ENCODE data around the gene USP6NL.
"Not testable (repeated sequence)": the region's sequence is repeated elsewhere in the genome, so short reads cannot be mapped to it uniquely, and the experiment has no call there.

The USP6NL gene

DNA sequence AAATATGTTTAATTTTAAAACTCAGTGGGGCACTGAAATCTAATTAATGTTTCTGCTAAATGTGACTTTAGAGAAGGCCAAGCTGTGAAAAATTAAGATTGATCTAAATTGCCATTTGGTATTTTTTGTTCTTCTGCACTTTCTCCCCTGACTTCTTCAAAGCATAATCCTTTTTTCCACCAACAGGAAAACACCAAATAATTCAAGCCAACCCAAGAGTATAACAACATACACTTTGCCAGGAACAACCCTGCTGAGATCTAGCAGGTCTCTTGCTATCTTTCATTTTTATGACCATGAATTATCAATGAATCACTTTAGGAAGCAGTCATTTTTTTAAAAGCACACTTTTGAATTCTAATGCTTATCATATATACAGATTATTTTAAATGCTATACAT is 100.1 kb downstream of the USP6NL start:
- no peak for DNase-seq

DNA sequence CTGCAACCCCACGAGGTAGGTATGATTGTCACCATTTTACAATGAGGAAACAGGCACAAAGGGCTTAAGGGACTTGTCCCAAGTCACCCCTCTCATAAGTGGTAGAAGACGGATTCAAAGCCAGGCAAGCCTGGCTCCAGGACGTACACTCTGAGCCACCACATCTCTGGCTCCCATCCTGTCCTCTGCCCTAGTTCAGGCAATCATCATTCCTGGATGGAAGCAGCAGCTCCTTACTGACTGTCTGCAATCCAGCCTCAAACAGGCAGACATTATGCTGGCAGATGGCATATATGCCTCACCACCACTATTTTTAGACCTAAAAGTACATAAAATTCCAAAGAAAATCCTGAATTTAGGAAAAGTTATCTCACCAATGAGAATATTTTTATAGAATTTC is 100.7 kb downstream of the USP6NL start:
- no peak for DNase-seq

DNA sequence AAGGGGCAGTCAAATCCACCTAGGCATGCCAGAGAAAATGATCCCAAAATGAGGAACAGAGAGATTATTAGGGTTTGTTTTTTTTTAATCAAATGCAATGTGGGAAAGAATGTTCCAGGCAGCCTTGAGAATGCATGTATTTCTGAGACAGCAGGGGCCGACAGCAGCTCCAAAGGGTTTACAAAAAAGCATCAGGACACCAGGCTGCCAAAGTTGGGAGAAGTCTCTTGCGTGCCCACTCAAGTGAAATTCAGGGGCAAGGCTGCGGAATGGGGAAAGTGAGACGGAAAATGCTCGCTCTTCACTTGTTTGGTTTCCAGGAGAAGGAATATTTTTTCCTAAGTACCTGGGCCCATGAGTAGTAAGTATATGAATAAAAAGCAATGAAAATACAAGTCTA is 101.2 kb downstream of the USP6NL start:
- DNase-seq, result no peak

DNA sequence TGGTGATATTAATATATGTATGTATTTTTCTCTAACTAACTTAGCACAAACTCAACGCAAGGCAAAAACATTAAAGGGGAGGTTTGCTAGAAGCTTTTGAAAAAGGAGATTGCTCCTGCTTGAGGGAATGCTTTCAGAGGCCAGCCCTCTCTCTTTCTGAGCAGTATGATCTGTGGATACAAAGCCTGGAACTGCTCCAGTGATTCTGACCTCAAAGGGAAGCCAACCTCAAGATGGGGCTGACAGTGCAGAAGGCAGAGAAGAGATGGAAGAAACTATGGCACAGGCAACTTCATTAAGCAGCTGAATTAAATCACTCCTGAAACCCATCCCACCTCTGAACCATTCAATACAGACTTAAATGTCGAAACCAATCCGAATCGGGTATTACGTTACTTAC is 102.4 kb downstream of the USP6NL start:
- no peak for DNase-seq

DNA sequence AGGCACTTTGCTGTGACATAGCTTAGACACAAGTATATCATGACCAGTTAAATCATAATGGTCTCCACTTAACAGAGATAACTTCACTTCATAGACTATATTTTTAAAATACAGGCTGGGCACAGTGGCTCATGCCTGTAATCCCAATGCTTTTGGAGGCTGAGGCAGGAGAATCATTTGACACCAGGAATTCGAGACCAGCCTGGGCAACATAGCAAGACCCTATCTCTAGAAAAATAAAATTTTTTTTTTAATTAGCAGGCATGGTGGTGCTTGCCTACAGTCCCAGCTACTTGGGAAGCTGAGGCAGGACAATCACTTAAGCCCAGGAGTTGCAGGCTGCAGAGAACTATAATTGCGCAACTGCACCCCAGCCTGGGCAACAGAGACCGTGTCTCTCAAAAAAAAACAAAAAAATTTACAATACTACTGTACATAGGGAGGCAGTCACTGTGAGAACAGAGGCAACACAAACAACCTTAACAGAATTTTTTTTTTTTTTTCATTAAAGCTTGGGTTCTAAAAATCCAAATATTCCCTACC is 105.1 kb downstream of the USP6NL start:
- no peak for DNase-seq

DNA sequence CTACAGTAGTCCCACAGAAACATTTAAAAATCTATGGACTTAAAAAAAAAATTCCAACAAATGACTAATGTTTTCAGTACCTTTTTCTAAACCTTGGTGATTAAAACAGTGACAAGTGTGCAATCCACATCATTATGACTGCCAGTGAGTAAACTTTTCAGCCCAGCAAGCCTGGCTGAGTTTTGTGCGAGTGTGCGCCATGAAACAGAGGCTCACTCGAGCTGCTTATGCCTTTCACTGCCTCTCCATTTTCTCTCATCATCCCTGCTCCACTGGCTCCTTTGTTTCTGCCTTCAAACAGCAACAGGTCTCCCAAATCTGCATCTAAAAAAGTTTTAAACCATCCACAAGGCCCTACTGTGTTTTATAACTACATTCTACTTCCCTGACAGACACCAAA is 105.8 kb downstream of the USP6NL start:
- DNase-seq, result no peak

DNA sequence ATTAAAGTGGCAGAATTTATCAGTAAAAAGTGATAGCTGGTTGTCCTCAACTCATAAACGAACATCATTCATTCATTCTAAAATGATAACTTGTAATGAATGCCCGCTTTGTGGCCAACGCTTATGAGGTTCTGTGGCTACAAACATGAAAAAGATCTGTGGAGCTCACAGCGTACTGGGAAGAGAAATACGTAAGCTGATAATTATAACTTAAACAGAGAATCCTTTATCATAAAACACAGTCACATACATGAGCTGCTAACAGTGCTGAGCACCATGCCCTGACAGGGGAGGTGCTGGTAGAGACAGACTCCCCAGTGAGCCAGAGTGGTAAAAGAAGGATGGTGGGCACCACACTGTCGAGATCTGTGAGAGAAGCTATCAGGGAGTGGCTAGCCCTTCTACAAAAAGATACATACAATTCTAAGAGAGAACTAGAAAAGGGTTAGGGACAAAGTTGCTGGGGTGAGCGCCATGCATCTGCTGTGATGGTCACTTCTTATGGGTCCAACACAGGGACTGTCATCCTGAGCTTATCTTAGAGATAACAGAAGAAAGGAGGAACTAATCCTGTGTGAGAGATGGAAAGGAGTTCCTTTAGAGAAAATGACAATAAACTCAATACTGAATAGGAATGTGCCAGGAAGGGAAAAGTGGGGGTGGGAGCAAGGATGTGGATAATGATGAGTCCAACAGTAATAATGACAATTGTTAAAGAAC is 106.7 kb downstream of the USP6NL start:
- DNase-seq, result no peak

DNA sequence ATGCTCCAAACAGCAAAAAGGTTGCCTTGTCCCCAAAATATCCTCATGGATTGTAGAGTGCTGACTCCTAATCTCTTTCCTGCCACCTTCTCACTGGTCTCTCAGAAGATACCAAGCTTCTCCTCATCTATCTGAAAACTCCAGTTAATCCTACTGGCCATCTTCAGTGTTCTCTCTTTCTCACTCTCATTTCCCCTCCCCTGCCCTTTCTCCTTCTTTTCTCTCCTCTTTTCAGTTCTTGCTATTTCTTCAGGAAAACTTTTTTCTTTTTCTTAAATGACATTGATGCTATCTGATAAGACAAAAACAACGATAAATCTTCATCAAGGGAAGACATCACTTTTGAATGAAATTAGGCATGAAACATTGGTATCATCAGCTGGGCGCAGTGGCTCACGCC is 109.8 kb downstream of the USP6NL start:
- DNase-seq, result no peak

DNA sequence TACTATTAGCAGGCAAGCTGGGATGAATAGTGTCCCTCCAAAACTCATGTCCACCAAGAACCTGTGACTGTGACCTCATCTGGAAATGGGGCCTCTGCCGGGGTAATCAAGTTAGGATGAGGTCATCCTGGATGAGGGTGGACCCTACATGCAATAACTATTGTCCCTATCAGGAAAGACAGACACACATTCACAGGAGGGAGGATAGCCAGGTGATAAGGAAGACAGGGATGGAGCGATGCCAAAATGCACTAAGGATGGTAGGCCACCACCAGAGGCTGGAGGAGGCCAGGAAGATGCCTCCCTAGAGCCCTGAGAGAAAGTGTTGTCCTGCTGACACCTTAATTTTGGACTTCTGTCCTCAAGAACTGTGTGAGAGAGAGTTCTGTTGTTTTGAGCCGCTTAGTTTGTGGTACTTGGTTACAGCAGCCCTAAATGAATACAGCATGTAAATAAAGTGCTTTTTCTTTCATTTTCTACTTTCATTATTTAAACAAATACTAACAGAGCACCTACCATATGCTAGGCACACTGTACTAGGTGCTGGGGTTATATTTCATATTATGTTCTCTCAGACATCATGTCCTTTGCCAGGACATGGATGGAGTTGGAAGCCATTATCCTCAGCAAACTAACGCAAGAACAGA is 111.9 kb downstream of the USP6NL start:
- no peak for DNase-seq

DNA sequence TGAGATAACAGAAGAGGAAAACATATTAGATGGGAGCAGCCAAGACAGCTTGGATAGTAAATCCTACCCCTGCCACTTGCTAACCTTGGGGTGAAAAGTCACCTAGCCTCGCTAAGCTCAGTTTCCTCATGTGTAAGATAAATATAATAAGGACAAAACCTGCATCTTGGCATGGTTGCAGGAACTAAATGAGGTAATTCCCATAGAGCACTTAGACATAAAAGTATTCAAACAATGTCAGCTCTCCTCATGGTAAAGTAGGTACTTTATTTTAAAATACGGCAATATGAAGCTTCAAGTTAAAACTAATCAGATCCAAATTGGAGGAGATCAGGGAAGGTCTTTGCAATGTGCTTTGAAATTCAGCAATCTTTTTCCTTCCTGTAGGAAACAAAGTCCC is 113.1 kb downstream of the USP6NL start:
- no peak for DNase-seq

DNA sequence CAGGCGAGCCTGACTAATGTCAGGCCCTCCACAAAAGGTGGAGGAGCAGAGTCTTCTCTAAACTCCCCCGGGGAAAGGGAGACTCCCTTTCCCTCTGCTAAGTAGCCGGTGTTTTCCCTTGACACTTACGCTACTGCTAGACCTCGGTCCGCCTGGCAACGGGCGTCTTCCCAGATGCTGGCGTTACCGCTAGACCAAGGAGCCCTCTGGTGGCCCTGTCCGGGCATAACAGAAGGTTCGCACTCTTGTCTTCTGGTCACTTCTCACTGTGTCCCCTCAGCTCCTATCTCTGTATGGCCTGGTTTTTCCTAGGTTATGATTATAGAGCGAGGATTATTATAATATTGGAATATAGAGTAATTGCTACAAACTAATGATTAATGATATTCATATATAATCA is 116.5 kb downstream of the USP6NL start:
- not testable (repeated sequence) for DNase-seq

DNA sequence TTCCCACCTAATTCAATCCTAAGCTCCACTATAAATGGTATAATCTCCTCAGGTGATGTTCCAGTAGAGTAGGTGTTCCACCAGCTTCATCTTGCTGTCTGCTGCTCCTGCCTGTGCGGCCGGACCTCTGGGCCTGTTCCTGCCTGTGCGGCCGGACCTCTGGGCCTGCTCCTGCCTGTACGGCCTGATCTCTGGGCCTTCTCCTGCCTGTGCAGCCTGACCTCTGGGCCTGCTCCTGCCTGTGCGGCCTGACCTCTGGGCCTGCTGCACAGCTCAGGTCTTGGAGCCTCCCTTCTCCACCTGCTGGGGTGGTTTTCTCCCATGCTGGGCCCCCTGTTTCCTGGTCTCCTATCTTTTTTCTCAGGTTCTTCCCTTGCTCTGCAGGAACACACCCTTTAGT is 117.8 kb downstream of the USP6NL start:
- DNase-seq, result no peak

DNA sequence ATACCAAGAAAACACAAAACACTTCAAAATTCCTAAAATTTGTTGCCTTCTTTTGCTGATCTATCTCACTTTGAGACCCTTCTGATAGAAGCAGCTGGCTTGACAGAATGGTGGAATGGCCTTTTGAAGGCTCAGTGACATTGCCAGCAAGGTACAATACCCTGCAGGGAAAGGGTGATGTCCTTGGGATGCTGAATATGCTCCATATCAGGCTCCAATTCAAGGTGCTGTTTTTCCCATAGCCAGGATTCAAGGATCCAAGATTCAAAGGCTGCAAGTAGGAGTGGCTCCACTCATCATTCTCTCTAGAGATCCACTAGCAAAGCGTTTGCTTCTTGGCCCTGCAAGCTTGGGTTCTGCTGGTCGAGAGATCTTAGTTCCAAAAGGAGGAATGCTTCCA is 120.4 kb downstream of the USP6NL start:
- DNase-seq, result no peak

DNA sequence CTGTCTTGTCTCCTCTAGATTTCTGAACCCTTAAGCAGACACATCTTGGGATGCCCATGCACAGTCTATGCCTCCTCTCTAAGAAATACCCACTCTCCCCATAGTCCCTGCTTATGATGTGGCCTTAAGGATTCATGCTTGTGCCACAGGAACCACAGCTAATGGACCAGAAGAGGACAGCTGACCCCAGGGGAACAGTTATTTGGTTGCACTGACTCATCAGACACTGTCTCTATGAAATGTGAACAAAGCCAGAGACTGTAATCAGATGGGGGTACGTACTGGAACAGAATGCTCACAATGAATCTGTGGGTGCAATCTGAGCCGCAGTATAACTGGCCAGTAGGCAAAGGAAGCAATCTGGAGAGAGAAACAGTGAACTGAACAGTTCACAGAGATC is 121.9 kb downstream of the USP6NL start:
- no peak for DNase-seq

DNA sequence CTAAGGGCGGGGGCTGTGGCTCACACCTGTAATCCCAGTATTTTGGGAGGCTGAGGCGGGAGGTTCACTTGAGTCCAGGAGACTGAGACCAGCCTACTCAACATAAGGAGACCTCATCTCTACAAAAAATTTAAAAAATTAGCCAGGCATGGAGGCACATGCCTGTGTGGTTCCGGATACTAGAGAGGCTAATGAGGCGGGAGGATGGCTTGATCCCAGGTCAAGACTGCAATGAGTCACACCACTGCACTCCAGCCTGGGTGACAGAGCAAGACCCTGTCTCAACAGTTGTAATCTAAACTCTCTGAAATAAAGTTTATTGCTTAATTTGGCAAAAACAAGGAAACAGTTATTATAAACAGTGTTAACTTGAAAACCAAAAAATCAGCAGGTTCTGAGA is 123.3 kb downstream of the USP6NL start:
- no peak for DNase-seq

DNA sequence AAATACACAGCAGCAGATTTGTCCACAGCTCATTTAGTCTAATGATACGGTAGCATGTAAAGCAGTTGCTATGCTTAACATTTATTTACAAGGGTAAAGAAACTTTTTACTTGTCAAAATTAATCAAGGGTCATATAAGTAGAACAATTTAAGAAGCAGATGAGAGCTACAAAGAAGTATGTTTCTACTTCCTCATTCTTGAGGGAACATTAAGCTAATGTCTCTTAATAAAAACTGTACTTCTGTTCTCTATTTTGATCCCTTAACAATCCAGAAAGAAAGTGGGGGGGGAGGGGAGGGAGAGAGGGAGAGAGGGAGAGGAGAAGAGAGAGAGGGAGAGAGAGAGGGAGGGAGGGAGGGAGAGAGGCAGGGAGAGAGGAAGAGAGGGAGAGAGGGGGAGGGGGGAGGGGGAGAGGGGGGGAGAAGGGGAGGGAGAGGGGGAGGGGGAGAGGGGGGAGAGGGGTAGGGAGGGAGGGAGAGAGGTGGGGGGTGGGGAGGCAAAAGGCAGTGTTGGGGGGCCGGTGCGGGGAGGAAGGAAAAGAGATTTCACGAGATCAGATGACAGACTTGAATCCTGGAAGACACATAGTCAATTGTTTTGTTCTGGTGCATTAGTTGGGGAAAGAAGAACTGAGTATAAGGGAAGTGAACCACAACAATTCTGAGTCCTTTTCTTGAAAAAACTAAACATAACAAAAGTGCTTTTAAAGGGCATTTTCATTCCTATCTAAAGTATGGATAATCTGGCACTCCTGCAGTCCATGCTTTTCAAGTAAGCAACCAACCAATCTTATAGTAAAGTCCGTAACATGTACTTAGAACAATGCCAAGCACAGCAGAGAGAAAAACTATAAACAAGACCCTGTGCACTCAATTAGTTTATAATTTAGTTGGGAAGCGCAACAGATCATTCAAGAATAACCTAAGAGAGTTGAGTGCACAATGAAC is 128.0 kb downstream of the USP6NL start:
- DNase-seq, result no peak

DNA sequence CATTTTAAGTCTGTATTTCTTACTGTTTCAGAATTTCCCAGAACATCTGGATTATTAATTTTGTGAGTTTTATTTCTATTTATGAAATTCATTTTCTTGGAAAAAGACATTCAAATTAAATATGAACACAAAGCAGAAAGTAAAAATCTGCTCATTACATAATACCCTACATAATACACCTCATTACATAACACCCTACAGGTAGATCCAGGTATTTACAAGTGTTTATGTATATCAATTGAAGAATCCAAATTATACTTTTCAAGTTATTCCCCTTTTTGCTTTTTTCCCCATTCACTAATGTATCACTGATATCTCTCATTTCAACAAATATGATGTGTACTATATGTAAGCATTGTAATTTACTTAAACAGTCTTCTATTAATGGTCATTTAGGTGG is 129.1 kb downstream of the USP6NL start:
- no peak for DNase-seq

DNA sequence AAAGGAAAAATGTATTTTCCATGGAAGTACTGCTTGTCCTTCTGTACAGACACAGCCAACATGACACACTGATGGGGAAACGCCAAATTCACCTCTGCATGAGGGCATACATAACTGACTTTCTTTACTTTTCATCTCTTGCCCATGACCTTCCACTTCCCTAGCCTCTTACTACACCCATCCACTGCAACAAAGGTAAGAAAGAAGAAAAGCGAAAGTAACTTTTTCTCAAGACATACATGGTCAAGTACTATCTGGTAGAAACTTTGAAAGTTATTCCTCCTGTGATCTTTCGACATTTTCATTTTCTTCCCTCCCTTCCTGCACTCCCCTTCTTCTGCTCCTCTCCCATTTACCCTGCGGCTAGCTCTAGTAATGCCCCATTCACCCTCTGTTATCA is 130.8 kb downstream of the USP6NL start:
- DNase-seq, result no peak

DNA sequence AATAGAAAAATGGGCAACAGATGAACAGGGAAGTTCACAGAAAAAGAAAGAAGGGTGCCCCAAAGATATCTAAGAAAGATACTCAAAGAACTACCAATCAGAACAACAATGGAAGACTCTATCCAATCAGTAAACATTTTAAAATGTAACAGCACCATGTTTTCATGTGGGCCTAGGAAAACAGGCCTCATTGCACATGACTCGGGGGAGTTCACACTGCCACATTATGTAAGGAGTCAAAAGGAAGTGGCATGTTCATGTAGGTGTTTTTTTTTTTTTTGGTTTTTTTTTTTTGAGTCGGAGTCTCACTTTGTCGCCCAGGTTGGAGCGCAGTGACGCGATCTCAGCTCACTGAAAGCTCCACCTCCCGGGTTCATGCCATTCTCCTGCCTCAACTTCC is 132.2 kb downstream of the USP6NL start:
- no peak for DNase-seq

DNA sequence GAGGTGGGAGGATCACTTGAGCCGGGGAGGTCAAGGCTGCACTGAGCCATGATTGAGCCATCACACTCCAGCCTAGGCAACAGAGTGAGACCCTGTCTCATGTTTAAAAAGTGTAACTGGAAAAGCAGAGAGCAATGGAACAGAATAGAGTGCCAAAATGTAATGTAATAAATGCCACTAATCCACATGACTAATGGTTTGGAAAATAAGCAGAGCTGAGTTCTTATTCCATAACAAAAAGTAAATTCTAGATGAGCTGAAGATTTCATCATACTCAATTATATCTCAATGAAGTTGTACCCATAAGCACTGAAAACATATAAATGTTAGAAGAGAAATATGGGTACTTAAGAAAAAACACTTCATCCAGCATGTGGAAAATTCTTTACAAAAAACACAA is 132.6 kb downstream of the USP6NL start:
- no peak for DNase-seq

DNA sequence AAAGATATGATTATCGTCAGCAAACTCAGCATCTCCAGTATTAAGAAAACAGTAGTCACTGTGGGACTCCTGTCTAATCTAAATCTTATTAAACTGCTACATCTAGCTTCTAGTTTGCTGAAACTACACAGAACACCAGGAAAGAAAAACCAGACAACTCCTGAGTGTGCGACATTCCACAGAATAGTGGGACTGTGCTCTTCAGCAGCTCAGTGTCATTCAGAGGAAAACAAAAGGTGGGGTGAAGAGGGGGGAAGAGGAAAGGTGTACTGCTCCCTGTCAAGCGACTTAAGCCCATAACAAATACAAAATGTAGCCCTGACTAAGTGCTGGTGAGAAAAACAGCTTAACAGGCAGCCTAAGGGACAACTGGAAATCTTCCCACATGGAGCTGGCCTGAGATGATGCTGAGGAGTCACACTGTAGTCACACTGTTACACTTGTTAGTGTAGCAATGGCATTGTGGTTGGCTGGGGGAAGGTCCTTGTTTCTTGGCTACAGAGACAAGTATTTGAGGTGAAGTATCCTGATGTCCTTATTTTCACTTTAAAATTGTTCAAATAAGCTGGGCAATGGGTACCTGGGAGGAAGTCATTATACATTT is 135.5 kb downstream of the USP6NL start:
- no peak for DNase-seq

DNA sequence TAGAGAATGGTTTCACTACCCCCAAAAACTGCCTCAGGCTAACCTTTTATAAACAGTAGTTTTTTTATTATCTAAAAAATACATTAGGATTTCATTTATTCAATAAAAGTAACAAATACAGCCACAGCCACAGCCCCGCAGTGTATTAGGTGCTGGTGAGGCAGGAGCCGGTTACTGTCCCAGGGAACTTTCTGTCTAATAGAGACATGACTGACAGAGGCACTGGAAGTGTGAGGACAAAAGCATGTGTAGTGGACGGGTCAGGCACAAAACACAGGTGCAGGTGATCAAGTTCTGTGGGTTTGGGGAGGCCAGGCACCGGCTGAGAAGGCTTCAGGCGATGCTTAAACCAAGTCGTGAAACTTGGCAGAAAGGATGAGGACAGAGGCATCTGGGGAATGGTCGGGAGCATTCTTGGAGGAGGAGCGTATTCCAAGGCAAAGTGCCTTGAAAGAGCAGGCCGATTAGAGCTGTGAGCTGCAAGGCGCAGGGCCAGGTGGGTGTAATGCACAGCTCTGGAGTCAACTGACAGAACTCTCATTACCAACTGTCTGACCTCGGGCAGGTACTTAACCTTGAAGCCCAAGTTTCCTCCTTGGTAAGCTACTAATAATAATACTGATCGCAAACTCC is 138.2 kb downstream of the USP6NL start:
- no peak for DNase-seq
